HG02870 (cell line): ENCODE measurements around the gene GBP2.
"Not testable (repeated sequence)": the region's sequence is repeated elsewhere in the genome, so short reads cannot be mapped to it uniquely, and the experiment has no call there.

Experiments
- ATAC-seq: cut with Tn5 transposase; IDR thresholded peaks from one replicate; pipeline ENCODE4 v1.9.1; 2021; ENCODE audit warnings: mild to moderate bottlenecking, moderate library complexity; ENCODE audit not compliant: unreplicated experiment

GBP2 gene

DNA sequence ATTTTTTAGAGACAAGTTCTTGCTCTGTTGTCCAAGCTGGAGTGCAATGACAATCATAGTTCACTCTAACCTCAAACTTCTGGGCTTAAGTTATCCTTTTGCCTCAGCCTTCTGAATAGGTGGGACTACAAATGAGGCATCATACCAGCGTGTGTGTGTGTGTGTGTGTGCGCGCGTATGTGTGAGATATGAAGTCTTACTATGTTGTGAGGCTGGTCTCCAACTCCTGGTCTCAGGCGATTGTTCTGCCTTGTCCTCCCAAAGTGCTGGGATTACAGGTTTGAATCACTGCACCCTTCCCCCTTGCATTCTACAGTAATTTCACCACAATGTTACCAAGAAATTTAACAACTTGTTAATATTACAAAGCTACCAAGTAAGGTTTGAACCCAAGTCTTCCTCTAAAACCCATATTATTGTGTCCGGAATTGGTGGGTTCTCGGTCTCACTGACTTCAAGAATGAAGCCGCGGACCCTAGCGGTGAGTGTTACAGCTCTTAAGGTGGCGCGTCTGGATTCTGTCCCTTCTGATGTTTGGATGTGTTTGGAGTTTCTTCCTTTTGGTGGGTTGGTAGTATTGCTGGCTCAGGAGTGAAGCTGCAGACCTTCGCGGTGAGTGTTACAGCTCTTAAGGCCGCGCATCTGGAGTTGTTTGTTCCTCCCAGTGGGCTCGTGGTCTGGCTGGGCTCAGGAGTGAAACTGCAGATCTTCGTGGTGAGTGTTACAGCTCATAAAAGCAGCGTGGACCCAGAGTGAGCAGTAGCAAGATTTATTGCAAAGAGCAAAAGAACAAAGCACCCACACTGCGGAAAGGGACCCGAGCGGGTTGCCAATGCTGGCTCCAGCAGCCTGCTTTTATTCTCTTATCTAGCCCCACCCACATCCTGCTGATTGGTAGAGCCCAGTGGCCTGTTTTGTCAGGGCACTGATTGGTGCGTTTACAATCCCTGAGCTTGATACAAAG lies 970 bp upstream of the GBP2 start:
- not testable (repeated sequence) for ATAC-seq

DNA sequence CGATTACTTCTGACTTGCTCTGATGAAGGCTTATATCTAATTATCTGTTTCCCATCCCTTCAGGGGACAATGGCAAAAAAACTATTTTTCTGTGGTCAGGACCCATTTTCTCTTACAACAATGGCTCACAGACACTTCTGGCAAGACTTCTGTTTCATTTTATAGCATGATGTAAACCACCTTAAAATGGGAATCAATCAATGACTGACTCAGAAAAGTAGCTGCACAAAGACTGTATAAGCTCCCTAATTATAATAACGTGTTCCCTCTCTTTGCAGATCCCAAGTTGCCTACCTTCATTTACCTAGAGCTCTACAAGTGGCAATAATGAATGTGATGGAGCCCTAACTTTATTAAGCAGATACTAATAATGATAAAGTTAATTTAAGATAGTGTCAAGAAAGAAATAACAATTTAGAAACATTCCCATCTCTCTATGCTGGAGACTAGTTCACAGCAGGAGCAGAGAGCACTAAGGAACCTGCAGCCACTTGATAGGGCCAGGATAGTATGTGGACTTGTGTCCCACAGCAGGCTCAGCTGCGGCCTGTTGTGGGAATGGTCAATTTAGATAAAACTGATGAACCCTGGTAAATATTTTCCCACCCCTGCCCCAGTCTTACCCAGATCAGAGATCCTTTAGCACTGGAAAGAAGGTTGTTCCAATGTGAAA lies 538 bp downstream of the GBP2 start:
- ATAC-seq = peak; percentile 20

DNA sequence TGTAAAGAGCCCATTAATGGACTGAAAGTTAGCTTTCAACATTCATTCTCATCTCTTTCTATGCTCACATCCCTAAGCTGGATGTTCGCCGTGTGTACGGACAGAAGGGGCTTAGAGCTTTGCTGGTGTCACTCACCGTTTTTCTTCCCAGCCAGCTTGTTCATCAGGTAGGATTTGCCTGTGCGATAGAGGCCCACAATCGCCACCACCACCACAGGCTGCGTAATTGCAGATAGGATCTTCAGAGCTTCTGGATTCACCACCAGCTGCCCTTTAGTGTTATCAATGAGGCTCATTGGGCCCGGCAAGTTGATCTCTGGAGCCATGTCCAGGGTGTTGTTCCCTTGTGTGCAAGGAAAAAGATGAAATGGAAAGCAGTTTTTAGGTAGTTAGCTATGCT lies 4.3 kb downstream of the GBP2 start:
- ATAC-seq = no peak

DNA sequence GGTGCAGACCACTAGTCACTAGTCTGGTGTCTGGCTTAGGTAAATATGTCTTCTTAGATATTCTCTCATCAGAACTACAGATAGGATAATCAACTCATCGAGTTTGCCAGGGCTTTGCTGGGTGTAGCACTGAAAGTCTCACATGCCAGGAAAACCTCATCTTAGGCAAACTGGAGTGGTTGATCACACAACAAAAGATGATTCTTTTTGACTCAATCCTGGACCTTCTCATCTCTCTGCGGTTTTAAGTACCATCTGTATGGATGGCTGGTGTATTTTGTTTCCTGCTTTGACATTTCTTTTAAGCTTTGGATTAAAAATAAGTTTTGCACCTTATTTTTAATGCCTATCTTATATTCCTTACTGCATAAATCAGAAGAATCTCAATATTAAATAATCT lies 11.3 kb downstream of the GBP2 start:
- ATAC-seq = no peak

DNA sequence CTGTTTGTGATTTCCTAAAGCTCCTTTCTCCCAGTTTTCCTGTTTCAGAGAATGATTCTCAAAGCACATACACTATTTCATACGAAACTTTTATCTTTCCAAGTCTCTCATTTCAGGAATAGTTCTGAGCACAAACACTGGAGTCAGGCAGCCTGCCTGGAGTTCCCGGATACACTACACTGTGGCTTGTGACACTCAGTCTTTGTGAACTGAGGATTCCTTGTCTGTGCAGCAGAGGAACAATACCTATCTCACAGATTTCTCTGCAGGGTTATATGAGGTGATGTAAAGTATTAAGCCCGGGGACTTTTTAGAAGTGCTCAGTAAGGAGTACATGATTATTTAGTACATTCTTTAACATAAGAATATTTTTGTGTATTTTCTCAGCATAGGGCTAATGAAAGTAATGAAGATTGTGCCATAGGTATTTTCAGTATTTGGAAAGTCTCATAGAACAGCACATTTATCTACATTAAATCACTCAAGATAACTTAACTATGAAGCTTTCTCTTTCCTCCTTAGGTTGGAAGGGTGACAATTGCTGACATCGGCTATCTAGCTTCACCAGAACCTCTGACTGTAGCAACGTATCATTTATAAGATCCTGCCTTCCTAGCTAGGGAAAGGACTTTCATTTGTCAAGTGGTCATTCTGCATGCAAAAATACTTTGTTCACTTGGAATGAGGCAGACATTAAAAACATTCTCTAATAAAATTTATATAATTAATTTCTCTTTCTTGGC lies 12.9 kb downstream of the GBP2 start:
- no peak for ATAC-seq

DNA sequence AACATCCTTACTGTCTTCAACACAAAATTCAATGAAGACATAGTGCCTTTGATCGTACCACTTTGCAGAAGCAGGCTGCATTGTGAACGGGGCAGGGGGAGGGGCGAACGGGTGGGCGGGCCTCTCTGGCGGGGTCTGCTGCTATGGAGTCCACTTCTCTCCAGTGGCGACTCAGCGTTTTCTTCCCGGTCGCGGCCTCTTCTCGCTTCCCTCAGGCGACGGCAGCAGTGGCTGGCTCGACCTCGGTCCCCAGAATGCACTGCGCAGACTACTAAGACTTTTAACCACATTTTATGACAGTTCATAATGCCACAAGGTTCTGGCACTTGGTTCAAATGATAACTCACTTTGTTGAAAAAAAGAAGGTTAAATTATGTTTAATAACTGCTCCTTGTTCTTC lies 21.2 kb downstream of the GBP2 start:
- ATAC-seq = no peak

DNA sequence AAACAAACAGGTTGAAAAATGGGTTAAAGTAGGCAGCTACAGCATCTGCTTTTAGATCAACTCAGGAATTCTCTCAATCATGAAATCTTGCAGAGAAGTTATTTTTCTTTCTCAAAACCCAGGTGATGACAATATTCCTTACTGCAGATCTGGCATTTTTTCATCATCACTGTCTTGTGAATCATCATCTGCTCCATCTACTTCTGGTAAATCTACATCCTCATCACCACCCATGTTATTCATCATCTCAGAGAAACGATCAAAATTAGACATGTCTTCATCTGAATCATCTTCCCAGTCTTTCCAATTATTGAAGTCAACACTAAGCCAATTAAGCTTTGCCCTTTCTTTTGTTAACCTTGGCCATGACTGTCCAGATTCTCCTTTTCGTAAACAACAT lies 21.8 kb downstream of the GBP2 start:
- no peak for ATAC-seq

DNA sequence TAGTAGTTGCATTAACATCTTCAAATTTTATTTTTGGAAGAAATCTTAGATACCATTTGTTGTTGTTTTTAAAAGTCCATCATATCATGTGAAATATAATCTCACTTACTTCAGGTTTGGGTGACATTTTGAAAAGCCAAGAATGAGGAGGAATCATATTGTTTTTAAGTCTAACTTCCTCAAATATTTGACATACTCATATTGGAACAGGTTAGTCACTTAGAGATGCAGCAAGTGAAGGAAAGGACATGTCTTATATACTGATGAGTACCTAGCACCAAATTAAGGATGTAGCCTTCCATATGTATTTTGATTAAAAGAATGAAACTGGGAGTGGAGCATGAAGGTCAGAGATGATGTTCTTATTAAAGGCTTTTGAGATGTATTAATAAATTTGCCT lies 23.9 kb downstream of the GBP2 start:
- ATAC-seq = no peak

DNA sequence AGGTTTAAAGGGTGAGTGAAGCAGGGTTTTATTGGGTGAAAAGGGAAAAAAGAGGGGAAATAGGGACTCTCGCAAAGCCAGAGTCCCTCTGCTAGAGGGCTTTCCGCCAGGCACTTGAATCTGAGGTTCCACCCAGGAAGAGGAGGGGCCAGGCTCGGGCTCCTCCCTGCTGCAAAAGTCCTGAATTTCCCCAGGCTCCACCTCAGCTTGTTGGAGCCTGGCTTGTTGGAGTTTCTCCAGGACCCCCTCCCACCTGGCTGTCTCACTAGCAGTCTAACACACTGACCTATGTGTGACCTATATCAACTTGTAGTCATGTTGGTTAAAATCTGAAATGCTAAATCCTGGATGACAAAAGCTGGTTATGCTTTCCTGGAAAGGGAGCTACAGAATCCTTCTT lies 25.5 kb downstream of the GBP2 start:
- no peak for ATAC-seq

DNA sequence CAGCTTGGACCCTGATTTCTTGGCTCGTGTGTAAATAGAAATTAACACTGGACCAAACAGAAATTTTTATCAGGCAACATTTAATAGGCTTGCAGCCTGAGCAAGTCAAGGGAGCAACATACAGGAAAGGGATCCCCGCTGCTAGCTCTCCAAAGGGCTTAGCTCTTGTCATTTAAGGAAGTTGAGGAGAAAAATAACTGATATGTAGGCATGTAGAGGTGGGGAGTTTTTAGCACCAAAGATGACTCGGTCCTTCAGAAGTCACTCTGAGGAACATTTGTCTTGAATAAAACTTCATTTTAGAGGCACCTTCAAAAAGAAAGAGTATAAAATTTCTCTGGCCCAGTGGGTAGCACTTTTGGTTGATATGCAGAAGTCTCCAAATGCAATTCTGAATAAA lies 27.1 kb downstream of the GBP2 start:
- ATAC-seq = no peak

DNA sequence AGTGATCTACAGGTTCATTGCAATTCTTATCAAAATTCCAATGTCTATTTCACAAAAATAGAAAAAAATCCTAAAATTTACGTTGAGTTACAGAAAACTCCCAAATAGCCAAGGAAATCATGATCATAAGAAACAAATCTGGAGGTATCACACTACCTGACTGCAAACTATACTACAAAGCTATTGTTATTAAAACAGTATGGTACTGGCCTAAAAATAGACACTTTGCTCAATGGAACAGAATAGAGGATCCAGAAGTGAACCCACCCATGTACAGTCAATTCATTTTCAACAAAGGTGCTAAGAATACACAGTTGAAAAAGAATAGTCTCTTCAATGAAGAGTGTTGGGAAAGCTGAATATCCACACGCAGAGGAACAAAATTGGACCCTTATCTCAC lies 30.2 kb downstream of the GBP2 start:
- no peak for ATAC-seq

DNA sequence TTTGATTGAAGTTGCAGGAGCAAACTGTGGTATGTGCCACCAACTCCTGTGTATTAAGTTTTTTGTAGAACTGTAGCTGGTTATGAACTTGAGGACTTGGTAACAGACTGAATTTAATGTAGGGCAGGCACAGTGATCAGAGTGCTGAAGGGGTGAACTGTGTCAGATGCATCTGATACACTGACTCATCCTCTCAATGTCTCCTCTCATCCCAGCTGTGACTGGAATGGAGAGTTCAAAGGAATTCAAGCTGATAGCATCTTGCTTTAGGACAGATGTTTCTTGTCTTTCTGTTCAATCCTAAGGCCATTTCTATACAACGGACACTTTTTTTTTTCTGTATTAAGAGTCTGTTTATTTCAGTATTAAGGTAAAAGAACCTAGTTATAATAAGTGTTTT lies 36.0 kb downstream of the GBP2 start:
- ATAC-seq = no peak

DNA sequence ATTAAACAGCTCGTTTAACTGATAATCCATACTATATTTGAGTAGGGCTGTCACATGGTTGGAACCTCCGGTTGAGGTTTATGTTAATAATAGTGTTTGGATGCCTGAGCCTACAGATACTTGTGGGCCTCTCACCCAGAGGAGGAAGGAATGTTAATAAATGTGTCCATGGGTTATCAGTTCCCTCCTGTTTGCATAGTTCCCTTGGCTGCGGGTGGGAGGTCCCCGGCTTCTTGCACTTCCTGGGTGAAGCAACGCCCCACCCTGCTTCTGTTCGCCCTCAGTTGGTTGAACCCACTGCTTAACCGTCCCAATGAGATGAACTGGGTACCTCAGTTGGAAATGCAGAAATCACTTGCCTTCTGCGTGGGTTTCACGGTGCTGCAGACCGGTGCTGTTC lies 37.3 kb downstream of the GBP2 start:
- no peak for ATAC-seq

DNA sequence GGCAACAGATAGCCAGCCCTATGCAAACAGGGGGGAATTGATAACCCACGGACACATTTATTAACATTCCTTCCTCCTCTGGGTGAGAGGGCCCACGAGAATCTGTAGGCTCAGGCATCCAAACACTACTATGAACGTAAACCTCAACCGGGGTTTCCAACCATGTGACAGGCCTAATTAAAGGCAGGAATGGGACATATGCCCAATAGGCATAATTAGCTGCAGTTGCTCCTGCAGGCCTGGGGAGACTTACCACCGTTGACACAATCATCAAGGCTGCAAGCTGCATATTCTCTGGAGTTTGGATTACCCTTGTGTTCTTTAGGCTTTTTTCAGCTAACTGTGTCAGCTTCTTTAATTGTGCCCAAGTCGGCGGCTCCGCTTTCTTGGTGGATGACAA lies 38.7 kb downstream of the GBP2 start:
- ATAC-seq = no peak

DNA sequence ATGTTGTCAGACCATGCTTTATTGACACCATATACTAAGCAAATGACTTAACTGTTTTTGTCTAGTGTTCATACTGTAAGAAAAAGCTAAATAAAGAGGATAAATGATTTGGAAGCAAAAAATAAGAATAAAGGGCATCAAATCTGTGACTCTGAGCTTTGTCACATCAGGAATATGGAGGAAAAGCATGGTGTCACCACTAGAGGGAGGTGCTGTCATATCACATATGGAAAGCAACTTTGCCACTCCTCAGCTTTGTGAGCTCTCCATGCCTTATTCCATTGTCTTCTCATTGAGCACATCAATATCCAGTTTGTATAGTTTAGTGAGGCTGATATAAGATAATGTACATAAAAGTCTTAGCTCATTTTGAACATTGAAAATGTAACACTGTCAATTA lies 40.1 kb downstream of the GBP2 start:
- no peak for ATAC-seq

DNA sequence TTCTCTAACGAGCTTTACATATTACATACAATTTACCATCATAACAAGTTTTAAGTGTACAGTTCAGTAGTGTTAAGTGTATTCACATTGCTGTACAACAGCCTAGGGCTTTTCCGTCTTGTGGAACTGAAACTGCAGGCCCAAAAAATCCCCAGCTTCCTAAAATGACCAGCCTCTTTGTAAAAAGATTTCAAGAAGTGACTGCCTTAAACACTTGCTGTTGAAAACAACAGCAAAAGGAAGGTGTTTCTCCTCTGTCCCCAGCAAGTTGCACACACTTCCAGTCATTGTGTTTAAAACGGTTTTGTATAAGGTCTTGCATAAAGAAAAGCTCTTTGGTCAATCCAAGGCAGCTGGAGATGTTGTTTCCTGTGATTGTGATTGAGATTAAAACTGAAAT lies 44.9 kb downstream of the GBP2 start:
- no peak for ATAC-seq

DNA sequence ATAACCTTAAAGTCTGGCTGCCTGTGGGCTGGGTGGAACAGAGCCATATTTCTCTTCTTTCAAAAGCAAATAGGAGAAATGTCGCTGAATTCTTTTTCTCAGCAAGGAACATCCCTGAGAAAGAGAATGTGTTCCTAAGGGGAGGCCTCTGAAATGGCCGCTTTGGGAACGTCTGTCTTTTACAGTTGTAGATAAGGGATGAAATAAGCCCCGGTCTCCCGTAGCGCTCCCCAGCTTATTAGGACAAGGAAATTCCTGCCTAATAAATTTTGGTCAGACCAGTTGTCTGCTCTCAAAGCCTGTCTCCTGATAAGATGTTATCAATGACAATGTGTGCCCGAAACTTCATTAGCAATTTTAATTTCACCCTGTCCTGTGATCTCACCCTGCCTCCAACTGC lies 45.8 kb downstream of the GBP2 start:
- not testable (repeated sequence) for ATAC-seq

DNA sequence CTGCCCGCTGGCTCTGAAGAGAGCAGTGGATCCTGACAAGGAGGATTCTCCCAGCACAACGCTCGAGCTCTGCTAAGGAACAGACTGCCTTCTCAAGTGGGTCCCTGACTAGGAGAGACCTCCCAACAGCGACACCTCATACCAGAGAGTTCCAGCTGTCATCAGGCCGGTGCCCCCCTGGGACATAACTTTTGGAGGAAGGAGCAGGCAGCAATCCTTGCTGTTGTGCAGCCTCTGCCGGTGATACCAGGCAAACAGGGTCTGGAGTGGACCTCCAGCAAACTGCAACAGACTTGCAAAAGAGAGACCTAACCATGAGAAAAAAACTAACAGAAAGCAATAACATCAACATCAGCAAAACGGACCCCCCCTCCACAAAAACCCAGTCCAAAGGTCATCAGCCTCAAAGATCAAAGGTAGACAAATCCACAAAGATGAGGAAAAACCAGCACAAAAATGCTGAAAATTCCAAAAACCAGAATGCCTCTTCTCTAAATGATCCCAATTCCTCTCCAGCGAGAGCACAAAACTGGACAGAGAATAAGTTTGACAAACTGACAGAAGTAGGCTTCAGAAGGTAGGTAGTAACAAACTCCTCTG lies 53.3 kb downstream of the GBP2 start:
- not testable (repeated sequence) for ATAC-seq

DNA sequence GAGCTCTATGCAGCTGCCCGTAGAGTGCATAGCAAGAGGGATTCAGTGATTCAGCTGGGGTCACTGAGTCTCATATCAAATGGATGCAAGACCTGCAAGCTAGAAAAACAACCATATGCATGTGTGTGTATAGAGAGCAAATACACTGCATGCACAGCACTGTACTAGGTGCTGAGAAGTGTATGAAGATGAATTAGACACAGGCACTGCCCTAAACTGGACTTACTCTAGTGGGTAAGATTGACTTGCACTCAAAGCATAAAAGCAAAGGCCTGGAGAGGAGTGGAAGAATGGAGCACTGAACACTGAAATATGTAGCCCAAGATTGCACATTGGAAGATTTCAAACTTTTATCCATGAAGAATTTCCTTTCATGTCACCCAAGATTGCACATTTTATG lies 55.4 kb downstream of the GBP2 start:
- no peak for ATAC-seq

DNA sequence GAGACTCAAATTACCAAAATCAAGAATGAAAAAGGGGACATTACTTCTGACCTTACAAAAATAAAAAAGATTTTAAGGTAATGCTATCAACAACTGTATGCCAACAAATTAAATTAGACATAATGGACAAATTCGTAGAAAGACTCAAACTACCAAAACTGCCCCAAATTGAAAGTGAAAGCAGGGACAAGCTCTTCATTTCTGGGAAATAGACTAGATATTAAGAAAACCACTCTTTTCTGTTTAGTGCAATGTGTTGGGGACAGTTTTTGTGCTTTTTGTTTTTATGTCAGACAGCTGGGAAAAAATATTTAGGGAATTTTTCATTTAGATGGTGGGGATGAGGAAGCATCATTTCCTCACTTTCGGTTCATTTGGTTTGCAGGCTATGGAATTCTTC lies 56.0 kb downstream of the GBP2 start:
- ATAC-seq = no peak

DNA sequence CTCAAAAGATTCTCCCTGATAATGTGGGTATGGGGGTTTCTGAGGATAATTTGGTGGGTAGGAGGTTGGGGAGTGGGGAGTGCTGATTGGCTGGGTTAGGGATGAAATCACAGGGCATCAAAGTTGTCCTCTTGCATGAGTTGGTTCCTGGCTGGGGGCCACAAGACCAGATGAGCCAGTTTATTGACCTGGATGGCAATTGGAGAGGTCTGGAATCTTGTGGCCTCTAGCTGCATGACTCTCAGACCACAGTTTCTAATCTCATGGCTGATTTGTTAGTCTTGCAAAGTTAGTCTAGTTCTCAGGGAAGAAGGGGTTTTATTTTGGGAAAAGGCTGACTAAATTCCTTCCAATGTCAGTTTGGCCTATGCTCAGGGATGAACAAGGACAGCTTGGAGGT lies 57.6 kb downstream of the GBP2 start:
- ATAC-seq = no peak
